IMR-90 (cell line): ENCODE measurements around the gene XAB2. TPM values are rescaled to one million over a fixed set of nuclear protein-coding genes. Genes with fewer than 3 reads are reported as not detected.

Source experiments
- ATAC-seq: fragments of 200-7000 bp; cut with Tn5 transposase; 2 replicates; pipeline ENCODE4 v1.9.1; 2020; ENCODE audit warnings: low read depth, mild to moderate bottlenecking, moderate library complexity
- BruUV-seq: library from RNA; stranded (reverse); fragments of 400-500 nt; replicated peaks from 2 replicates; lab custom pipeline; 2021; lab: Mats Ljungman, UMichigan
- CTCF ChIA-PET: fragments of 300-600 bp; formaldehyde crosslinking; extraction: SDS; loops from one replicate; lab custom pipeline; 2021; ENCODE audit warnings: antibody characterized with exemption; lab: Yijun Ruan, JAX
- POLR2A ChIA-PET: fragments of 300-600 bp; sonication (Branson Sonifier 250); formaldehyde crosslinking; loops from one replicate; lab custom pipeline; 2022; ENCODE audit warnings: antibody characterized with exemption; ENCODE audit not compliant: unreplicated experiment; lab: Charles Lee
- DNase-seq: peaks from one replicate; pipeline ENCODE4 v3.0.0; 2013
- H2AFZ ChIP-seq: replicated peaks from 2 replicates; pipeline ENCODE3; 2013; ENCODE audit warnings: low read length, mild to moderate bottlenecking; ENCODE audit not compliant: poor library complexity
- H2AK5ac ChIP-seq: 2 replicates; pipeline ENCODE4 v1.6.1; 2013; ENCODE audit warnings: low read depth, low read length, inconsistent platforms
- H2AK9ac ChIP-seq: replicated peaks from 2 replicates; pipeline ENCODE3; 2013; ENCODE audit warnings: mild to moderate bottlenecking, low read depth, low read length, moderate library complexity; ENCODE audit not compliant: poor library complexity
- H2BK120ac ChIP-seq: 2 replicates; pipeline ENCODE4 v1.6.1; 2013; ENCODE audit warnings: low read depth, low read length, inconsistent platforms
- H2BK15ac ChIP-seq: 3 replicates; pipeline ENCODE4 v1.6.1; 2013; ENCODE audit warnings: low read depth, low read length, inconsistent platforms
- H2BK20ac ChIP-seq: 2 replicates; pipeline ENCODE4 v1.6.1; 2013; ENCODE audit warnings: low read depth, mild to moderate bottlenecking, inconsistent platforms, low read length, moderate library complexity
- H2BK5ac ChIP-seq: 2 replicates; pipeline ENCODE4 v1.6.1; 2013; ENCODE audit warnings: mild to moderate bottlenecking, low read depth, low read length, inconsistent platforms; ENCODE audit not compliant: poor library complexity, severe bottlenecking
- H3K14ac ChIP-seq: replicated peaks from 2 replicates; pipeline ENCODE4 v1.6.1; 2013; ENCODE audit warnings: low read depth, low read length, inconsistent platforms
- H3K18ac ChIP-seq: 2 replicates; pipeline ENCODE4 v1.6.1; 2013; ENCODE audit warnings: low read depth, low read length, control low read depth
- H3K23ac ChIP-seq: 2 replicates; pipeline ENCODE4 v1.6.1; 2013; ENCODE audit warnings: low read depth, low read length, inconsistent platforms
- H3K27ac ChIP-seq: 2 replicates; pipeline ENCODE4 v1.5.1; 2013; ENCODE audit warnings: mild to moderate bottlenecking, control low read depth, low read length; ENCODE audit not compliant: insufficient read depth
- H3K27me3 ChIP-seq: 2 replicates; pipeline ENCODE4 v1.6.1; 2013; ENCODE audit warnings: low read length; ENCODE audit not compliant: control insufficient read depth, insufficient read depth
- H3K36me3 ChIP-seq: 2 replicates; pipeline ENCODE4 v1.6.1; 2013; ENCODE audit warnings: low read length, mixed read lengths; ENCODE audit not compliant: control insufficient read depth, insufficient read depth
- H3K4ac ChIP-seq: 2 replicates; pipeline ENCODE4 v1.6.1; 2013; ENCODE audit warnings: low read depth, low read length, inconsistent platforms
- H3K4me1 ChIP-seq: 2 replicates; pipeline ENCODE4 v1.6.1; 2013; ENCODE audit warnings: low read length, mixed read lengths; ENCODE audit not compliant: control insufficient read depth, insufficient read depth
- H3K4me2 ChIP-seq: 2 replicates; pipeline ENCODE4 v1.6.1; 2013; ENCODE audit warnings: low read depth, mild to moderate bottlenecking, control low read depth, low read length, moderate library complexity
- H3K4me3 ChIP-seq: 2 replicates; pipeline ENCODE4 v1.5.1; 2013; ENCODE audit warnings: low read depth, mild to moderate bottlenecking, control low read depth, low read length, moderate library complexity; ENCODE audit not compliant: insufficient read depth
- H3K56ac ChIP-seq: 2 replicates; pipeline ENCODE4 v1.6.1; 2013; ENCODE audit warnings: low read length, inconsistent platforms; ENCODE audit not compliant: insufficient read depth; ENCODE audit errors: extremely low read depth
- H3K79me1 ChIP-seq, 2 experiments: 2 replicates each; pipeline ENCODE4 v1.6.1; 2013; ENCODE audit warnings: low read length in 2 of 2, inconsistent platforms in 1 of 2, low read depth in 1 of 2
- H3K9ac ChIP-seq: 2 replicates; pipeline ENCODE4 v1.6.1; 2013; ENCODE audit warnings: low read depth, low read length, control low read depth
- H3K9me1 ChIP-seq: 2 replicates; pipeline ENCODE4 v1.6.1; 2013; ENCODE audit warnings: low read length, inconsistent platforms; ENCODE audit not compliant: insufficient read depth
- H3K9me3 ChIP-seq: 2 replicates; pipeline ENCODE4 v1.6.1; 2013; ENCODE audit warnings: low read length; ENCODE audit not compliant: control insufficient read depth, insufficient read depth
- H4K20me1 ChIP-seq: 2 replicates; pipeline ENCODE4 v1.6.1; 2013; ENCODE audit warnings: low read length, inconsistent platforms; ENCODE audit not compliant: insufficient read depth
- H4K5ac ChIP-seq: 2 replicates; pipeline ENCODE4 v1.6.1; 2013; ENCODE audit warnings: mild to moderate bottlenecking, low read depth, low read length, control low read depth
- H4K8ac ChIP-seq, 2 experiments: 2 replicates each; pipeline ENCODE4 v1.6.1; 2013; ENCODE audit warnings: low read depth in 2 of 2, low read length in 2 of 2, control low read depth in 1 of 2, inconsistent platforms in 1 of 2
- H4K91ac ChIP-seq: 2 replicates; pipeline ENCODE4 v1.6.1; 2013; ENCODE audit warnings: low read depth, low read length, inconsistent platforms; ENCODE audit not compliant: insufficient read depth
- BHLHE40 ChIP-seq: fragments of 150-350 bp; IDR thresholded peaks from 2 replicates; pipeline ENCODE4 v1.6.1; 2016; ENCODE audit warnings: mild to moderate bottlenecking, low read depth, low read length
- CEBPB ChIP-seq: IDR thresholded peaks from 2 replicates; pipeline ENCODE4 v1.6.1; 2012; ENCODE audit warnings: low read depth, low read length, improper control_type of control experiment
- MAFK ChIP-seq: IDR thresholded peaks from 2 replicates; pipeline ENCODE4 v1.6.1; 2012; ENCODE audit warnings: low read depth, low read length, improper control_type of control experiment
- MAZ ChIP-seq: IDR thresholded peaks from 2 replicates; pipeline ENCODE4 v1.6.1; 2012; ENCODE audit warnings: low read depth, mild to moderate bottlenecking, low read length, improper control_type of control experiment, moderate library complexity, borderline replicate concordance
- MXI1 ChIP-seq: IDR thresholded peaks from 2 replicates; pipeline ENCODE4 v1.6.1; 2012; ENCODE audit warnings: low read depth, mild to moderate bottlenecking, low read length, moderate library complexity, borderline replicate concordance
- NFE2L2 ChIP-seq: fragments of 150-350 bp; IDR thresholded peaks from 2 replicates; pipeline ENCODE4 v1.6.1; 2016; ENCODE audit warnings: low read depth, mild to moderate bottlenecking, low read length
- RAD21 ChIP-seq: IDR thresholded peaks from 2 replicates; pipeline ENCODE4 v1.6.1; 2012; ENCODE audit warnings: low read length, improper control_type of control experiment
- RCOR1 ChIP-seq: IDR thresholded peaks from 2 replicates; pipeline ENCODE4 v1.6.1; 2012; ENCODE audit warnings: mild to moderate bottlenecking, low read length, improper control_type of control experiment; ENCODE audit not compliant: insufficient replicate concordance
- RFX5 ChIP-seq: IDR thresholded peaks from 2 replicates; pipeline ENCODE4 v1.8.0; 2012; ENCODE audit warnings: low read depth, mild to moderate bottlenecking, low read length, moderate library complexity
- WGBS, 2 experiments: methylation state at CpG; one replicate each; pipeline versions ENCODE4 v1.1.5 to v1.1.7; 2013; ENCODE audit warnings: missing lambda C conversion rate in 2 of 2; ENCODE audit not compliant: insufficient read length in 1 of 2; ENCODE audit errors: extremely low coverage in 2 of 2; 5-methylcytosine and 5-hydroxymethylcytosine counted together
- dilution Hi-C: fragments of 300-500 bp; cut with HindIII; formaldehyde crosslinking; loops from one replicate; pipeline ENCODE4 v1.14.3; 2018; ENCODE audit warnings: low sequenced_read_pairs; ENCODE audit not compliant: unreplicated experiment
- in situ Hi-C: fragments of 300-500 bp; cut with MboI; formaldehyde crosslinking; loops from 3 replicates; pipeline ENCODE4 v1.14.3; 2019; ENCODE audit warnings: low sequenced_read_pairs, inconsistent platforms, mixed read lengths
- intact Hi-C: fragments of 100-400 bp; cut with micrococcal nuclease; formaldehyde crosslinking; loops from 2 replicates; pipeline ENCODE4 v1.10.0; 2022
- polyA plus RNA-seq, 3 experiments: library from polyadenylated mRNA; depleted of rRNA; stranded (reverse); fragments of >200 nt; gene quantifications; 2 replicates each; pipeline ENCODE4 v1.2.3, GENCODE V29; 2012; ENCODE audit warnings: low replicate concordance in 1 of 3
- total RNA-seq: library from RNA; depleted of rRNA; stranded (reverse); fragments of >200 nt; gene quantifications from 2 replicates; pipeline ENCODE4 v1.2.3, GENCODE V29; 2012

XAB2 gene
- total and polyA plus RNA-seq, 2 of the 4 experiments (the other 2 are of a cell fraction), result 29.9 to 34.4 TPM

GRCh38 chr19:7618771-7619510, 10.4 kb downstream of the XAB2 start:
- ChIA-PET POLR2A (no interaction called here), CTCF (no interaction called here)
- Histone ChIP-seq H2BK20ac (no peak overlapping the region), H3K27me3 (no peaks in the 10 kb centered on the region), H3K4me1 (no peaks in the 10 kb centered on the region), H3K9me3 (no peaks in the 10 kb centered on the region), H3K4me2 (no peak overlapping the region), H3K9ac (no peak overlapping the region), H3K36me3 (peaks cover 51% of the 10 kb centered on the region), H2AK5ac (no peak overlapping the region), H2BK120ac (no peak overlapping the region), H2AK9ac (no peak overlapping the region), H4K8ac (no peak overlapping the region), H4K5ac (no peak overlapping the region), H3K23ac (no peak overlapping the region), H2AFZ (no peak overlapping the region), H3K27ac (no peak overlapping the region), H3K56ac (no peak overlapping the region), H2BK5ac (no peak overlapping the region), H3K4me3 (no peak overlapping the region), H3K4ac (no peak overlapping the region), H3K9me1 (no peaks in the 10 kb centered on the region), H2BK15ac (no peak overlapping the region), H4K20me1 (no peaks in the 10 kb centered on the region), H4K91ac (no peak overlapping the region), H3K79me1 (no peaks in the 10 kb centered on the region), H3K14ac (no peak overlapping the region), H3K18ac (no peak overlapping the region)
- 82% methylated on average over 14 of the region's 21 CpGs; no CpG with 5 or more reads in 1 of the 2 experiments for WGBS, 2 experiments
- dilution Hi-C loops (no loop called here), intact Hi-C loops (no loop called here), in situ Hi-C loops (no loop called here)
- DNase-seq (no peak), ATAC-seq (no peak)
- BruUV-seq, result no TSS peak
- TF ChIP-seq CEBPB (no peak), MAZ (no peak), BHLHE40 (no peak), RFX5 (no peak), MAFK (no peak), MXI1 (no peak), RAD21 (no peak), RCOR1 (no peak), NFE2L2 (no peak)
